B cell (primary cell): ENCODE data around the gene CD72. TPM values are rescaled to one million over a fixed set of nuclear protein-coding genes. Genes with fewer than 3 reads are reported as not detected.
"Not testable (repeated sequence)": the region's sequence is repeated elsewhere in the genome, so short reads cannot be mapped to it uniquely, and the experiment has no call there.

ENCODE experiments used
- ATAC-seq: fragments of 200-7000 bp; cut with Tn5 transposase; one replicate; pipeline ENCODE4 v1.10.0; 2021; ENCODE audit warnings: low read depth, mild to moderate bottlenecking, moderate number of reproducible peaks, moderate library complexity
- CTCF ChIA-PET: fragments of 350-600 bp; sonication (Branson Sonifier 250); formaldehyde crosslinking; loops from one replicate; lab custom pipeline; 2021; ENCODE audit warnings: antibody characterized with exemption, inconsistent platforms; lab: Charles Lee
- POLR2A ChIA-PET: fragments of 350-600 bp; sonication (Branson Sonifier 250); formaldehyde crosslinking; loops from one replicate; lab custom pipeline; 2021; ENCODE audit warnings: antibody characterized with exemption; lab: Charles Lee
- DNase-seq: peaks from one replicate; pipeline ENCODE4 v3.0.0; 2013
- H2AFZ ChIP-seq: 2 replicates; pipeline ENCODE4 v1.6.1; 2012; ENCODE audit warnings: mild to moderate bottlenecking, low read depth, low read length; ENCODE audit not compliant: insufficient read depth, poor library complexity, severe bottlenecking
- H3K27ac ChIP-seq, 2 donors: 1 replicate in 1 of 2; 2 replicates in 1 of 2; pipeline ENCODE4 v1.5.1; 2012 to 2013; ENCODE audit warnings: low read length in 2 of 2, mild to moderate bottlenecking in 2 of 2, moderate library complexity in 1 of 2
- H3K27me3 ChIP-seq, 4 experiments: fragments of 200-600 bp in 1 of 4; sonication (generic) in 1 of 4; replicated peaks in 1 of 4; 1 replicate in 2 of 4; 2 replicates in 2 of 4; pipeline versions ENCODE4 v1.6.1 to v1.7.0; 2013 to 2016; ENCODE audit warnings: low read length in 3 of 4, mild to moderate bottlenecking in 2 of 4, mixed read lengths in 1 of 4, moderate library complexity in 1 of 4; ENCODE audit not compliant: insufficient read depth in 4 of 4, control insufficient read depth in 3 of 4; ENCODE audit errors: control extremely low read depth in 1 of 4
- H3K36me3 ChIP-seq, 2 experiments: replicated peaks in 1 of 2; 1 replicate in 1 of 2; 2 replicates in 1 of 2; pipeline versions ENCODE4 v1.6.1 to v1.7.1; 2013; ENCODE audit warnings: low read length in 1 of 2; ENCODE audit not compliant: insufficient read depth in 2 of 2, control insufficient read depth in 1 of 2; ENCODE audit errors: control extremely low read depth in 1 of 2, extremely low read depth in 1 of 2
- H3K4me1 ChIP-seq, 2 donors: fragments of 200-600 bp in 1 of 2; sonication (generic) in 1 of 2; 1 replicate in 1 of 2; 2 replicates in 1 of 2; pipeline versions ENCODE4 v1.5.1 to v1.6.1; 2013 to 2017; ENCODE audit warnings: low read length in 2 of 2; ENCODE audit not compliant: control insufficient read depth in 2 of 2, insufficient read depth in 2 of 2
- H3K4me2 ChIP-seq: replicated peaks from 2 replicates; pipeline ENCODE3; 2012; ENCODE audit warnings: mild to moderate bottlenecking, low read depth, low read length; ENCODE audit not compliant: poor library complexity, severe bottlenecking
- H3K4me3 ChIP-seq, 5 experiments: fragments of 200-600 bp in 1 of 5; sonication (generic) in 1 of 5; 1 replicate in 3 of 5; 2 replicates in 2 of 5; pipeline versions ENCODE4 v1.5.1 to v1.7.0; 2011 to 2016; ENCODE audit warnings: low read length in 4 of 5, mild to moderate bottlenecking in 4 of 5, low read depth in 2 of 5, control low read depth in 1 of 5, moderate library complexity in 1 of 5; ENCODE audit not compliant: insufficient read depth in 1 of 5; ENCODE audit errors: control extremely low read depth in 1 of 5, extremely low read depth in 1 of 5
- H3K79me2 ChIP-seq: fragments of 200-600 bp; sonication (generic); one replicate; pipeline ENCODE4 v1.6.0; 2016; ENCODE audit warnings: low read length; ENCODE audit not compliant: control insufficient read depth, insufficient read depth
- H3K9ac ChIP-seq: fragments of 200-600 bp; sonication (generic); 2 replicates; pipeline ENCODE4 v1.6.1; 2017; ENCODE audit warnings: mild to moderate bottlenecking, low read length, moderate library complexity
- H3K9me3 ChIP-seq, 3 donors: one replicate each; pipeline versions ENCODE4 v1.6.1 to v1.7.1; 2013; ENCODE audit warnings: low read length in 2 of 3; ENCODE audit not compliant: control insufficient read depth in 2 of 3, insufficient read depth in 1 of 3; ENCODE audit errors: control extremely low read depth in 1 of 3
- H4K20me1 ChIP-seq: 2 replicates; pipeline ENCODE4 v1.6.0; 2012; ENCODE audit warnings: mild to moderate bottlenecking, low read length; ENCODE audit not compliant: insufficient read depth, control insufficient read depth, poor library complexity, severe bottlenecking
- H3K27ac Mint-ChIP-seq: one replicate; pipeline ENCODE4 v1.8.0; 2021; ENCODE audit warnings: mixed read lengths
- H3K27me3 Mint-ChIP-seq: one replicate; pipeline ENCODE4 v1.8.0; 2021; ENCODE audit warnings: mixed read lengths
- H3K4me1 Mint-ChIP-seq: one replicate; pipeline ENCODE4 v1.8.0; 2021; ENCODE audit warnings: mixed read lengths
- H3K4me3 Mint-ChIP-seq: one replicate; pipeline ENCODE4 v1.8.0; 2021; ENCODE audit warnings: mixed read lengths
- H3K9me3 Mint-ChIP-seq: one replicate; pipeline ENCODE4 v1.8.0; 2022; ENCODE audit warnings: mixed read lengths; ENCODE audit not compliant: insufficient read depth
- CTCF ChIP-seq: fragments of 200-600 bp; IDR thresholded peaks from one replicate; pipeline ENCODE4 v1.8.0; 2022; ENCODE audit warnings: antibody characterized with exemption, mild to moderate bottlenecking
- EZH2 ChIP-seq: IDR thresholded peaks from 2 replicates; pipeline ENCODE4 v1.6.1; 2012; ENCODE audit warnings: borderline replicate concordance, low read depth, mild to moderate bottlenecking, moderate library complexity, low read length; ENCODE audit not compliant: insufficient read depth, poor library complexity, severe bottlenecking
- WGBS: methylation state at CpG from one replicate; pipeline ENCODE4 v1.1.5; 2013; ENCODE audit warnings: missing lambda C conversion rate; ENCODE audit not compliant: insufficient coverage; 5-methylcytosine and 5-hydroxymethylcytosine counted together
- intact Hi-C: fragments of 100-400 bp; cut with micrococcal nuclease; formaldehyde crosslinking; loops from one replicate; pipeline ENCODE4 v1.10.0; 2022
- polyA plus RNA-seq: library from polyadenylated mRNA; depleted of rRNA; stranded (reverse); fragments of >200 nt; gene quantifications from 2 replicates; pipeline ENCODE4 v1.2.3, GENCODE V29; 2012
- total RNA-seq, 2 donors: library from RNA; stranded (reverse); fragments of 120-200 nt in 1 of 2; gene quantifications; 1 replicate in 1 of 2; 2 replicates in 1 of 2; pipeline versions ENCODE4 v1.2.3 to v1.2.4, GENCODE V29; 2013 to 2022

CD72 gene
- total and polyA plus RNA-seq, 2 donors (not counting 1 experiment from before 2014, with no cell fraction given), result 94.6 to 436 TPM

GRCh38 chr9:35646153-35646532, 27.9 kb upstream of the CD72 start:
- peak overlapping the region; percentile 93 for H3K4me2 ChIP-seq
- H3K27me3 ChIP-seq, result no peaks in the 10 kb centered on the region
- DNase-seq (no peak), ATAC-seq (no peak)
- H3K4me1 ChIP-seq, result peaks cover 76 to 92% of the 10 kb centered on the region in 2 donors
- H3K4me3 ChIP-seq, result peak overlapping the region; percentile 76 to 90 (median 84)
- peak overlapping the region; percentile 88 to 95 for H3K27ac ChIP-seq
- CTCF ChIA-PET, result interaction anchor here (1.1 to 15.0 kb wide), 16 partner anchors 10 to 529 kb away, joined by 3 to 357 read pairs (median 12); partner anchors contain the start of genes ARHGEF39, CCDC107, CD72 and CREB3
- peak overlapping the region; percentile 83 for H2AFZ ChIP-seq
- Mint-ChIP-seq H3K4me3 (peak overlapping the region; percentile 97), H3K9me3 (no peaks in the 10 kb centered on the region), H3K4me1 (peaks cover 82% of the 10 kb centered on the region), H3K27me3 (no peaks in the 10 kb centered on the region), H3K27ac (peak overlapping the region; percentile 97)
- H3K36me3 ChIP-seq, result peaks cover 0 to 13% of the 10 kb centered on the region in 2 experiments
- no peaks in the 10 kb centered on the region for H4K20me1 ChIP-seq
- intact Hi-C loops, result loop anchor here (1.0 to 2.0 kb wide), 8 partner anchors 10 to 169 kb away; partner anchors contain the start of genes CCDC107, CREB3, HINT2 and RMRP
- POLR2A ChIA-PET, result interaction anchor here (0.7 to 9.7 kb wide), 11 partner anchors 10 to 86 kb away, joined by 3 to 114 read pairs (median 8); partner anchors contain the start of genes CCDC107, CD72, CREB3 and RMRP
- H3K9me3 ChIP-seq, result no peaks in the 10 kb centered on the region
- peak overlapping the region; percentile 88 for H3K9ac ChIP-seq
- no peak for TF ChIP-seq CTCF
- TF ChIP-seq EZH2, result no peak
- peaks cover 52% of the 10 kb centered on the region for H3K79me2 ChIP-seq
- 0% methylated on average over 9 of the region's 11 CpGs for WGBS

GRCh38 chr9:35645736-35646135, 27.5 kb upstream of the CD72 start:
- Mint-ChIP-seq H3K27ac (peak overlapping the region; percentile 97), H3K4me3 (peak overlapping the region; percentile 97), H3K4me1 (peaks cover 82% of the 10 kb centered on the region)
- Histone ChIP-seq H3K27ac (peak overlapping the region; percentile 88 to 95), H3K79me2 (peaks cover 52% of the 10 kb centered on the region), H3K4me3 (peak overlapping the region; percentile 76 to 90 (median 84)), H3K4me2 (peak overlapping the region; percentile 93), H3K36me3 (peaks cover 0 to 13% of the 10 kb centered on the region in 2 experiments), H3K9ac (peak overlapping the region; percentile 88), H3K4me1 (peaks cover 78 to 92% of the 10 kb centered on the region in 2 donors), H2AFZ (peak overlapping the region; percentile 83)
- POLR2A ChIA-PET, result interaction anchor here (0.7 to 9.7 kb wide), 10 partner anchors 10 to 87 kb away, joined by 3 to 114 read pairs (median 9); partner anchors contain the start of genes CCDC107, CD72, CREB3 and RMRP
- not testable (repeated sequence) for ATAC-seq, DNase-seq, H3K9me3 Mint-ChIP-seq, H3K9me3 ChIP-seq, H4K20me1 ChIP-seq, H3K27me3 Mint-ChIP-seq, H3K27me3 ChIP-seq
- intact Hi-C loops, result loop anchor here (1.0 to 2.0 kb wide), 8 partner anchors 9 to 170 kb away; partner anchors contain the start of genes CCDC107, CREB3, HINT2 and RMRP
- WGBS, result 29% methylated on average over 7 of the region's 10 CpGs
- CTCF ChIA-PET, result interaction anchor here (0.7 to 15.0 kb wide), 16 partner anchors 10 to 529 kb away, joined by 3 to 357 read pairs (median 12); partner anchors contain the start of genes ARHGEF39, CCDC107, CD72 and CREB3
